Urinary bladder (tissue), 4 donors: ENCODE data around the gene ITGB2. TPM values are rescaled to one million over a fixed set of nuclear protein-coding genes. Genes with fewer than 3 reads are reported as not detected.

ENCODE experiments used
- DNase-seq: peaks from one replicate; pipeline ENCODE4 v3.0.0-alpha.2; 2015; ENCODE audit errors: extremely low spot score
- H3K27ac ChIP-seq: one replicate; pipeline ENCODE4 v1.5.1; 2013; ENCODE audit warnings: low read depth, mild to moderate bottlenecking, moderate library complexity
- H3K36me3 ChIP-seq: one replicate; pipeline ENCODE4 v1.6.1; 2013; ENCODE audit warnings: mild to moderate bottlenecking, moderate library complexity; ENCODE audit not compliant: insufficient read depth
- H3K4me1 ChIP-seq: one replicate; pipeline ENCODE4 v1.6.1; 2013; ENCODE audit warnings: mild to moderate bottlenecking, moderate library complexity; ENCODE audit not compliant: insufficient read depth
- H3K4me3 ChIP-seq: one replicate; pipeline ENCODE4 v1.5.1; 2013; ENCODE audit warnings: low read depth, low read length
- WGBS: extraction: QIAGEN DNeasy Blood & Tissue Kit; methylation state at CpG from one replicate; pipeline ENCODE4 v1.1.7; 2013; 5-methylcytosine and 5-hydroxymethylcytosine counted together
- polyA plus RNA-seq: library from polyadenylated mRNA; stranded (reverse); fragments of 200-250 nt; gene quantifications from one replicate; pipeline ENCODE4 v1.2.3, GENCODE V29; 2013
- total RNA-seq: library from RNA; depleted of rRNA; stranded (reverse); fragments of >200 nt; gene quantifications from one replicate; pipeline ENCODE4 v1.2.3, GENCODE V29; 2014
- donor health status: healthy with polysubstance abuse.
- donor health status: healthy.

The ITGB2 gene
- total and polyA plus RNA-seq, 2 donors: 20.8 to 39.9 TPM

DNA sequence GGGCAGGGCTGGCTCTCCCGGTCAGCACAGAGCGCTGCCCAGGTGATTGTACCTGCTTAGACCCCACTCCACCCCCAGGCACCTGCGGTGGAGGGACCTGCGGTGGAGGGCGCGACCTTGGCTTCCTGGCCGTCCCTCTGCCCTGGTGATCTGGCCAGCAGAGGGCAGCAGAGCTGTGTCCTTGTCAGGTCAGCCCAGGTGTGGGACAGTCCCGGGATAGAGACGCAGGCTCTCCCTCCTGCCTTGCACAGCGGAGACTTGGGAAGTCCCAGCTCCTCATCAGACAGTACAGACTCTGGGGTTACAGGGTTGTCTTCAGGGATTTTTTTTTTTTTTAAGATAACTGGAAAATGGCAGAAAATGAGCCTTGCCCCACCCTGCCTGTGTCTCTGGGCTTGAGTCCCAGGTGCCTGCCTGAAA lies 29.1 kb upstream of the ITGB2 start:
- no peak for DNase-seq
- Histone ChIP-seq H3K4me1 (no peaks in the 10 kb centered on the region), H3K36me3 (no peaks in the 10 kb centered on the region), H3K27ac (no peak overlapping the region), H3K4me3 (no peak overlapping the region)
- WGBS: 15% methylated on average over 10 of the region's 10 CpGs

DNA sequence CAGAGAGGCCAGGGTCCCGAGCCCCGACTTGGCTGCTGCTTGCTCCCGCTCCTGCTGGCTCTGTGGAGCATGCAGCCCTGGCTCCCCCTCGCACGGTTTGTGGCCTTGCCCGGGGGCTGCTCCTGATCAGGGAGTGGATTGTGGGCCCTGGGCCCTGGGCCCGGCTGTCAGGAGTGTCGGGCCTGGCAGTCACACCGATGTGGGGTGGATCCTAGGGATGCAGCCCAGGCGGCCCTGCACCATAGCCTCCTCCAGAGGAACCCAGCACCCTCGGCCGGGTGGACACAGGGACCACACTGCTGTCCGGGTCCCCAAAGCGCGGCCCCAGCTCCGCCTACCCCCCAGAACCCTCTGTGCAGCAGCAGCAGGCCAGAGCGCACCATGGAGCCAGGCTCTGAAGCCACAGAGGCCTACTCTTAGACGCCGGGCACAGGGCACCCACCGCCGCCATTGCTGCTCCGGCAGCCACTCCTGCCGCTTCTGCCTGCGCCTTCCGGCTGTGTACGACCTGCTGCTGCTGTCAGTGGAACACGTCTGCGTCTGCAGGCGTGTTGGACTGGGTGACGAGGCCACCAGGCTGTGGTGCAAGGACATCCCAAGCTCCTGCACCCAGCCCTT lies 28.6 kb upstream of the ITGB2 start:
- Histone ChIP-seq H3K4me3 (no peak overlapping the region), H3K36me3 (no peaks in the 10 kb centered on the region), H3K27ac (no peak overlapping the region), H3K4me1 (no peaks in the 10 kb centered on the region)
- 80% methylated on average over 30 of the region's 30 CpGs for WGBS
- DNase-seq: no peak

DNA sequence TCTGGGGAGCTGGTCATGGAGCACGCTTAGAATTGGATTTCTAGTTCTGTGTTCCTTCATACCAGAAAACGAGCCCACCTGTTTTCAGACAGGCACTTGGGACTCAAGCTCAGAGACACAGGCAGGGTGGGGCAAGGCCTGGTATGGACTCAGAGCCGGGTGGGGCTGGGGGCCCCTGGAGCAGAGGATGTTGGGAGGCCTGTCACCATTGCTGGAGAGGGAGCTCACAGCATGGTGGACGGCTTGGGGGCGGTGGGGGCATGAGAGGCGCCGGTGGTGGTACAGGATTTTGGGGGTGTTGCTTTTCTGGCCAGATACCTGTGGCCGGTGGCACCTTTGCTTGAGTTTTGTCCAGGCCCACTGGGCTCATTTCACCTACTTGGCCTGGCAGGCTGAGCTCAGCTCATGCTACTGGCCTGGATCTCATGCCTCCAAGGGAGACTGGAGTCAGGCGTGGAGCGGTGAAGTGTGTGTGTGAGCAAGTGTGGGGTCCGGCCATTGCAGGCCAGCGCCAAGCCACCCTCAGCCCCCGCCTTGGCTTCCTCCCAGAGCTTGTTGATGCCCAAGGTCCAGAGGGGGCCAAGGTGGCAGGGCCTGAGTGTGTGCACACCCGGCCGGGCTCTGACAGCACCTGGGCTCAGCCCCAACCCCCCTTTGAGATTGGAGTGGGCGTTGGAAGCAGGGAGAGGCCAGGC lies 27.9 kb upstream of the ITGB2 start:
- DNase-seq: no peak
- Histone ChIP-seq H3K27ac (no peak overlapping the region), H3K4me3 (no peak overlapping the region), H3K4me1 (no peaks in the 10 kb centered on the region), H3K36me3 (peaks cover 2% of the 10 kb centered on the region)
- WGBS: 92% methylated on average over 16 of the region's 16 CpGs

DNA sequence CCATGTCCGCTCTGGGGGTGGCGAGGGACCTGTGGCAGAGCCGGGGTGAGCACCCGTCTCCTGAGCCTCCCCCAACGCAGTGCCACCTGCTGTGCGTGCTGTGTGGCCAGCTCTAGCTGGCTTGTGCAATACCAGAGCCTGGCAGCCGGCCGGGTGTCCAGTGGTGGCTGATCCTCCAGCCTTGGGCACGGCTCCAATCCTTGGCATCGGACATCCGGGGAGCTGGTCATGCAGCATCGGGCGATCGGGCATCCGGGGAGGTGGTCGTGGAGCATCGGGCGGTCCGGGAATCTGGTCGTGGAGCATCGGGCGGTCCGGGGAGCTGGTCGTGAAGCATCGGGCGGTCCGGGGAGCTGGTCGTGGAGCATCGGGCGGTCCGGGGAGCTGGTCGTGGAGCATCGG lies 27.2 kb upstream of the ITGB2 start:
- no peak for DNase-seq
- H3K4me1 ChIP-seq: no peaks in the 10 kb centered on the region
- no peak overlapping the region for H3K27ac ChIP-seq
- 94% methylated on average over 33 of the region's 33 CpGs for WGBS
- H3K36me3 ChIP-seq: peaks cover 2% of the 10 kb centered on the region
- no peak overlapping the region for H3K4me3 ChIP-seq

DNA sequence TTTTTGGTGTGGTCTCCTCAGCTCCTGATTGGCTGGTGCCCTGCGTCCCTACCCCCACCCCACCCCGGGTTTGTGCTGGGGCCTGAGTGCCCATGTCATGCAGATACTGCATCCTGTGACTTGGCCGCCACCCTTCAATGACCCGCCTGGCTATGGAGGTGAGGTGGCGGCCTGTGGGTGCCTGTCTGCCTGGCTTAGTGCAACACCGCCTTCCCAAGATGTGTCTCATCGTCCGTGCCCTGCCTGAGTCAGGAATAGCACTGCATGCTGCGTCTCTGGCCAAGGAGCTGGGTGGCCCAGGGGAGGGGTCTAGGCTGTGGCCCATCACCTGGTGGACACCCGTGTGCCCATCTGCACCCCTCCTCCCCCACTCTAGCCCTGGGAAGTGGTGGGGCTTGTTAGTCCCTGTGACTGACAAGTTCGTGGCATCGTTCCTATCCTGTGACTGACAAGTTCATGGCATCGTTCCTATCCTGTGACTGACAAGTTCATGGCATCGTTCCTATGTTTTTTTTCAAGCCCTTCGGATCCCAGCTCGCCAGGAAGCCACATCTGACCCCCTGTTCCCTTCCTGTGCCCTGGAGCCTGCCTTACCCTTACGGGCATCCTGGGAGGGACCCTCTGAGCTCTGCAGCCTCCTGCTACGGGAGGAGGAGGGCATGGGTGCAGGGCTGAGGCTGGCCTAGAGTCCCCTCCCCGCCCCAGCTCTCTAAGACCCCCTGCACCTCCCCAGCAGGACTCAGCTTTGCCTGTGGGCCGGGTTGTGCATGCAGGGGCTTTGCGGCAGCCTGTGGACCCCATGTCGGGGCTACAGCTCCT lies 26.6 kb upstream of the ITGB2 start:
- WGBS: 85% methylated on average over 22 of the region's 22 CpGs
- Histone ChIP-seq H3K27ac (no peak overlapping the region), H3K36me3 (peaks cover 2% of the 10 kb centered on the region), H3K4me3 (no peak overlapping the region), H3K4me1 (no peaks in the 10 kb centered on the region)
- DNase-seq: no peak

DNA sequence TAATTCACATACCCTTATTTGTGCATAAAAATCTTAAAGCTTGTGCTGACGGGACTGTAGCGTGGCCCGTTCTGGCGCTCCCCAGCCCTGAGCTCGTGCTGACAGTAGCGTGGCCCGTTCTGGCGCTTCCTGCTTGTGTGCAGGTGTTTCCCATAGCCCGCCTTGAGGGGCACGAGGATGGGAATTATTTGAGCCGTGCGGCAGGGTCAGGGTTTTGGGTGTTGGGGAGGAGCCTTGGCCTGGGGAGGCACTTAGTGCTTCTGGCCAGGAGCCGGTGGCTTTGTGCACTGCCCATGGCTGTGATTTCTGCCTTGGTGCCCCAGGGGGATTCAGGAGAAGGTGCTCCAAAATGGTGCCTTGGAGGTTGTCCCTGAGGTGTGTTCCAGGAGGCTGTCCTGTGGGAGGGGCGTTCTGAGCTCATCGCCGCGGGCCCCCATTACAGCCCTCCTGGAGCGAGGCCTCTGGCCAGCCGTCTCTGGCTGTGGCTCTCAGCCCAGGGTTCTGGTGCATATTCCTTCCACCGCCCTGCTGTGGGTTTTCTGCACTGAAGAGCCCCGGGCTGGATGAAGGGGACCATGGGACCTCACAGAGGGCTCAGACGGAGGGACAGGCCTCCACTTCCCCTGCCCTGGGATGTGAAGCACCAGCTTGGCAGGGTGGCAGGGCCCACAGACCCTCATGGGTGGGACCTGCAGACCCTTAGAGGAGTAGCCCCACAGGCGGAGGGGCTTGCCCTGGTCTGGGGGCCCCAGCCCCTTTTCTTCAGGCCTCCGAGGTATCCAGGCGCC lies 25.7 kb upstream of the ITGB2 start:
- DNase-seq: no peak
- H3K36me3 ChIP-seq: peaks cover 2% of the 10 kb centered on the region

DNA sequence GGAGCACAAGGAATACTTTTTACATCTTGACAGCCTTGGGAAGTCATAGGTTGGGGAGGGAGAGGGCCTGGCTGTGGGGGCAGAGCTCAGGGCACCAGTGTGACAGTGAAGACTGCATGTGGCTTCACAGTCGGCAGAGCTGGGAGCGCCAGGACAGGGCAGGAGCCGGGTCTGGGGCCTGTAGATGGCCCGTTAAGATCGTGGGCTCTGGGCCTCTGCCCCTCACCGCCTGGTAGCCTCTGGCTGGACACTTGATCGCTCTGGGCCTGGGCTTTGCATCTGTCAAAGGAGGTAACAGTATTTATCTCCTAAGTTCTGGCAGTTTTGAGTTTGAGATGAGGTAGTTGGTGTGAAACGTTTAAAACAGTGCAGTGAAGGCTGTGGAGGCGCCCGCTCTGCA lies 23.9 kb upstream of the ITGB2 start:
- Histone ChIP-seq H3K4me3 (no peak overlapping the region), H3K36me3 (peaks cover 2% of the 10 kb centered on the region), H3K27ac (no peak overlapping the region), H3K4me1 (no peaks in the 10 kb centered on the region)
- DNase-seq: no peak
- WGBS: 94% methylated on average over 10 of the region's 10 CpGs

More for the DNA sequence above, 25.7 kb upstream of the ITGB2 start:
- Histone ChIP-seq H3K4me3 (no peak overlapping the region), H3K27ac (no peak overlapping the region), H3K4me1 (no peaks in the 10 kb centered on the region)
- 88% methylated on average over 25 of the region's 25 CpGs for WGBS

GRCh38 chr21:44943686-44944550 lies 23.2 kb upstream of the ITGB2 start:
- WGBS: 92% methylated on average over 24 of the region's 24 CpGs
- H3K4me1 ChIP-seq: no peaks in the 10 kb centered on the region
- peaks cover 2% of the 10 kb centered on the region for H3K36me3 ChIP-seq
- H3K4me3 ChIP-seq: no peak overlapping the region
- no peak overlapping the region for H3K27ac ChIP-seq
- DNase-seq: no peak

- no peak for DNase-seq
- H3K27ac ChIP-seq: no peak overlapping the region
- H3K36me3 ChIP-seq: peaks cover 2% of the 10 kb centered on the region
- no peaks in the 10 kb centered on the region for H3K4me1 ChIP-seq
- 86% methylated on average over 15 of the region's 15 CpGs for WGBS
- no peak overlapping the region for H3K4me3 ChIP-seq
Observed at GRCh38 chr21:44943005-44943685, 22.4 kb upstream of the ITGB2 start.

GRCh38 chr21:44942566-44942965 lies 21.9 kb upstream of the ITGB2 start:
- WGBS: 79% methylated on average over 2 of the region's 2 CpGs
- Histone ChIP-seq H3K27ac (no peak overlapping the region), H3K36me3 (peaks cover 2% of the 10 kb centered on the region), H3K4me1 (no peaks in the 10 kb centered on the region), H3K4me3 (no peak overlapping the region)
- DNase-seq: no peak

DNA sequence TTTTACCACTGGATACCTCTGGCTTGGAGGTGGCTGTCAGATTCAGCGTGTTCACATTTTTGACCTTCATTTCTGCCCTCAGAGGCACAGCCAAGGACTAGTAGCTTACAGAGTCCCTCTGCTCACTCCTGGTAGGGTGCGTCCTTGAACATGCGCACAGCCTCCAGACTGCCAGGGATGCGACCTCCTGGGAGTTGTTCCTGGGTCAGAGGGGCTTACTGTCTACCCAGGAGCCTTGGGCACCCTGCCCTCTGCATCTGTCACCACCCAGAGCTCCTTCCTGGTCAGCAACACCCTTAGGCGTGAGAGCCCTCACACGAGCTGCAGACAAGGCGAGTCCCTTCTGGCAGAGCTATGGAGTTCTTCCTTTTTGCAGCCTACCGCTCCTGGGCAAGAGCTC lies 20.9 kb upstream of the ITGB2 start:
- H3K36me3 ChIP-seq: peaks cover 2% of the 10 kb centered on the region
- WGBS: 91% methylated on average over 8 of the region's 8 CpGs
- no peak overlapping the region for H3K4me3 ChIP-seq
- DNase-seq: no peak
- no peaks in the 10 kb centered on the region for H3K4me1 ChIP-seq
- no peak overlapping the region for H3K27ac ChIP-seq

DNA sequence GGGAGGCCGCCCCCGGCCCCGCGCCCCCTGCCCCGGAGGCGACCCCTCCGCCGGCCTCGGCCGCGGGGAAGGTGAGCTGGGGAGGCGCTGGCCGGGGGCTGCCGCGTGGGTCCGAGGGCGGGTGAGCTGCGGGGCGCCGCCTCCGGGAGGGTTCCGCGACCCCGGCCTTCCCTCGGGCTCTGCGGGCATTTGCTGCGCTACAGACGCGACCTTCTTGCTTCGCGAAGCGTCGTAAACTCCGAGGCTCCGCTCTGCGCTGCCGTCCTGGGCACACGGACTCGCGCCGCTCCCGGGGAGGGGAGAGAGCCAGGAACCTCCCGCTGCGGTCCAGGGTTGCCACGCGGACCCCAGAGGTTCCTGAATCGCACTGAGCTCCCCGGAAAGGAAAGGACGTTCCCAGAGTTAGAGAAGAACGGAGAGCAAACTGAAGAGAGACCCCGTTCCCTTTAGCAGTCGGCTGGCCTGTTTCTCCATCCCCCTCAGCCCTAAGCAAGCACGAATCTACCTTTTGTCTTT lies 19.5 kb upstream of the ITGB2 start:
- no peak for DNase-seq
- Histone ChIP-seq H3K27ac (no peak overlapping the region), H3K4me1 (no peaks in the 10 kb centered on the region), H3K4me3 (peak overlapping the region; percentile 99), H3K36me3 (peaks cover 2% of the 10 kb centered on the region)
- 1% methylated on average over 53 of the region's 53 CpGs for WGBS
